HG03457 (cell line): ENCODE data around the gene GNB1.

Experiments
- ATAC-seq: cut with Tn5 transposase; IDR thresholded peaks from one replicate; pipeline ENCODE4 v1.9.1; 2021; ENCODE audit warnings: moderate number of reproducible peaks; ENCODE audit not compliant: unreplicated experiment

Gene GNB1

GRCh38 chr1:1768249-1768992 is 122.5 kb downstream of the GNB1 start:
- no peak for ATAC-seq

GRCh38 chr1:1764876-1765470 is 125.9 kb downstream of the GNB1 start:
- no peak for ATAC-seq

- no peak for ATAC-seq
These were observed 126.9 kb downstream of the GNB1 start for GRCh38 chr1:1763657-1764621.

GRCh38 chr1:1761504-1762376 is 129.1 kb downstream of the GNB1 start:
- ATAC-seq, result no peak

- no peak for ATAC-seq
These were observed 130.2 kb downstream of the GNB1 start for GRCh38 chr1:1760715-1761114.

- no peak for ATAC-seq
These were observed 130.6 kb downstream of the GNB1 start for GRCh38 chr1:1760345-1760650.

GRCh38 chr1:1759456-1760344 is 131.2 kb downstream of the GNB1 start:
- ATAC-seq, result no peak

- no peak for ATAC-seq
These were observed 132.0 kb downstream of the GNB1 start for GRCh38 chr1:1758692-1759455.

GRCh38 chr1:1758059-1758621 is 132.7 kb downstream of the GNB1 start:
- ATAC-seq, result no peak

- no peak for ATAC-seq
These were observed 133.3 kb downstream of the GNB1 start for GRCh38 chr1:1757422-1758058.

GRCh38 chr1:1756661-1757421 is 134.0 kb downstream of the GNB1 start:
- no peak for ATAC-seq

GRCh38 chr1:1755852-1756251 is 135.0 kb downstream of the GNB1 start:
- ATAC-seq, result no peak

GRCh38 chr1:1755426-1755825 is 135.5 kb downstream of the GNB1 start:
- ATAC-seq, result no peak

GRCh38 chr1:1754051-1754815 is 136.7 kb downstream of the GNB1 start:
- ATAC-seq, result no peak

GRCh38 chr1:1753607-1754005 is 137.3 kb downstream of the GNB1 start:
- ATAC-seq, result no peak

GRCh38 chr1:1752636-1753606 is 138.0 kb downstream of the GNB1 start:
- ATAC-seq, result no peak
